ENCODE data around the gene KCNT2. TPM values are rescaled to one million over a fixed set of nuclear protein-coding genes. Genes with fewer than 3 reads are reported as not detected.
A peak's percentile ranks its signal among the peaks of the same experiment; 100 is the strongest.

Gene KCNT2
- total RNA-seq, 4 donors from 2014 or later: 0.18 to 3.3 (median 2.0) TPM

DNA sequence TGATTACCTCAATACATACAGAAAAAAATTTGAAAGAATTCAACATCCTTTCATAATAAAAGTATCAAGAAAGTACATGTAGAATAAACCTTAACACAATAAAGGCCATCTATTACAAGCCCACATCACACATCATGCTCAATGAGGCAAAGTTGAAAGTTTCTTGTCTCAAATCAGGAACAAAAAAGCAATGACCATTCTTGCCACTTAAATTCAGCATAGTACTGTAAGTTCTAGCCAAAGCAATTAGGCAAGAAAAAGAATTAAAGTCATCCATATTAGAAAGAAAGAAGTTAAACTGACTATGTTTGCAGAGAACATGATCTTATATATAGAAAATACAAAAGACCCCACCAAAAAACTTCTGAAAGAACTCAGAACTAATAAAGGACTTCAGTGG, 44.5 kb downstream of the KCNT2 start:
- H3K27me3 ChIP-seq: no peaks in the 10 kb centered on the region
- no peaks in the 10 kb centered on the region for H3K9me3 ChIP-seq
- no peak for DNase-seq
- no peaks in the 10 kb centered on the region for H3K4me1 ChIP-seq
- no peaks in the 10 kb centered on the region for H3K36me3 ChIP-seq
- TF ChIP-seq, protein P1, sequence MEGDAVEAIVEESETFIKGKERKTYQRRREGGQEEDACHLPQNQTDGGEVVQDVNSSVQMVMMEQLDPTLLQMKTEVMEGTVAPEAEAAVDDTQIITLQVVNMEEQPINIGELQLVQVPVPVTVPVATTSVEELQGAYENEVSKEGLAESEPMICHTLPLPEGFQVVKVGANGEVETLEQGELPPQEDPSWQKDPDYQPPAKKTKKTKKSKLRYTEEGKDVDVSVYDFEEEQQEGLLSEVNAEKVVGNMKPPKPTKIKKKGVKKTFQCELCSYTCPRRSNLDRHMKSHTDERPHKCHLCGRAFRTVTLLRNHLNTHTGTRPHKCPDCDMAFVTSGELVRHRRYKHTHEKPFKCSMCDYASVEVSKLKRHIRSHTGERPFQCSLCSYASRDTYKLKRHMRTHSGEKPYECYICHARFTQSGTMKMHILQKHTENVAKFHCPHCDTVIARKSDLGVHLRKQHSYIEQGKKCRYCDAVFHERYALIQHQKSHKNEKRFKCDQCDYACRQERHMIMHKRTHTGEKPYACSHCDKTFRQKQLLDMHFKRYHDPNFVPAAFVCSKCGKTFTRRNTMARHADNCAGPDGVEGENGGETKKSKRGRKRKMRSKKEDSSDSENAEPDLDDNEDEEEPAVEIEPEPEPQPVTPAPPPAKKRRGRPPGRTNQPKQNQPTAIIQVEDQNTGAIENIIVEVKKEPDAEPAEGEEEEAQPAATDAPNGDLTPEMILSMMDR (IDR thresholded peaks at IDR 0.05): no peak
- no peak for TF ChIP-seq POLR2A (IDR thresholded peaks at IDR 0.05)
- H3K27ac ChIP-seq: no peak overlapping the region
- no peak overlapping the region for H3K4me3 ChIP-seq

- TF ChIP-seq, protein P1 (IDR thresholded peaks at IDR 0.05): no peak
- no peak for TF ChIP-seq POLR2A (IDR thresholded peaks at IDR 0.05)
- H3K4me3 ChIP-seq: no peak overlapping the region
- no peaks in the 10 kb centered on the region for H3K4me1 ChIP-seq
These were observed 48.9 kb downstream of the KCNT2 start for GRCh38 chr1:196559314-196559713.

GRCh38 chr1:196558411-196558810, 49.8 kb downstream of the KCNT2 start:
- TF ChIP-seq, protein P1 (IDR thresholded peaks at IDR 0.05): no peak
- no peak for TF ChIP-seq POLR2A (IDR thresholded peaks at IDR 0.05)
- H3K27me3 ChIP-seq: no peaks in the 10 kb centered on the region
- H3K4me3 ChIP-seq: peak overlapping the region in 1 of 4 donors; percentile 7
- no peaks in the 10 kb centered on the region for H3K36me3 ChIP-seq
- no peak for DNase-seq
- H3K4me1 ChIP-seq: no peaks in the 10 kb centered on the region
- H3K9me3 ChIP-seq: no peaks in the 10 kb centered on the region
- H3K27ac ChIP-seq: no peak overlapping the region

More at GRCh38 chr1:196559314-196559713, 48.9 kb downstream of the KCNT2 start:
- H3K9me3 ChIP-seq: no peaks in the 10 kb centered on the region
- no peaks in the 10 kb centered on the region for H3K27me3 ChIP-seq
- DNase-seq: no peak
- no peak overlapping the region for H3K27ac ChIP-seq
- H3K36me3 ChIP-seq: no peaks in the 10 kb centered on the region

DNA sequence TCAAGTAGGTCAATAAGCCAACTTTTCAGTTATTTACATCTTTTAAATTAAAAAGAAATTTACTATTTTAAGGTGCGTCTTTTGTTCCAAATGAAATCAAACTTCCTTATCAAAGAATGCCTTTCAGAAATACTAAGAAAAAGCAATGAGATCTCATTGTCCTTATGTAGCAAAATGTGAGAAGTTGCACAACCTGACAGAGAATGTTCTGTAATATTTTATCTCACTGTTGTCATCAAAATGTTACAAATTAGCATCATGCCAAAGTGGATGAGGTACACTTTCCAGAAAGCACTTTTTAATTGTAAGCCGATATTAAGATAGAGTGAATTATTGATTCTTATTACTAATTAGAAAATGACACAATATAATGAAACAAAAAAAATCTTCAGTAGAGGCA, 50.4 kb downstream of the KCNT2 start:
- no peak overlapping the region for H3K27ac ChIP-seq
- H3K36me3 ChIP-seq: no peaks in the 10 kb centered on the region
- no peaks in the 10 kb centered on the region for H3K9me3 ChIP-seq
- no peak overlapping the region for H3K4me3 ChIP-seq
- no peaks in the 10 kb centered on the region for H3K27me3 ChIP-seq
- TF ChIP-seq, protein P1 (IDR thresholded peaks at IDR 0.05): no peak
- TF ChIP-seq POLR2A (IDR thresholded peaks at IDR 0.05): no peak
- no peak for DNase-seq
- no peaks in the 10 kb centered on the region for H3K4me1 ChIP-seq

DNA sequence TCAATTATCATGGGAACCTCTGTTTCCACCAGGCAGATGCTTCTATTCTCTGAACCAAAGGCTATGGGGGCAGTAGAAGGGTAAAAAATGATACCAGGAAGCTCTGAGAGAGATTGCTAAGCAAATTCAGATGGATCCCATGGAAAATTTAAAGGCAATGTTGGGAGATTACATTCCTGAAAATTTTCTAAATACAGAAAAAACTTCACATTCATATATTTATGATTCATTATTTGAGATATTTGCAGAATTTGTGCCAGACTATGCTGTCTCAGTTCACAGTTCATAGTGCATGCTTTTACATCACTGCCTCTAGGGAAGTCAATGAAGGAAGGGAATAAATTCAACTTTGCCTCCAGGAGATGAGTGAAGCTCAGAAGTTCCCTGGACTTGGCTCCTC, 57.5 kb downstream of the KCNT2 start:
- H3K27ac ChIP-seq: no peak overlapping the region
- no peaks in the 10 kb centered on the region for H3K36me3 ChIP-seq
- H3K4me3 ChIP-seq: no peak overlapping the region
- no peaks in the 10 kb centered on the region for H3K9me3 ChIP-seq
- H3K4me1 ChIP-seq: no peaks in the 10 kb centered on the region
- no peak for DNase-seq
- TF ChIP-seq POLR2A (IDR thresholded peaks at IDR 0.05): no peak
- no peaks in the 10 kb centered on the region for H3K27me3 ChIP-seq

DNA sequence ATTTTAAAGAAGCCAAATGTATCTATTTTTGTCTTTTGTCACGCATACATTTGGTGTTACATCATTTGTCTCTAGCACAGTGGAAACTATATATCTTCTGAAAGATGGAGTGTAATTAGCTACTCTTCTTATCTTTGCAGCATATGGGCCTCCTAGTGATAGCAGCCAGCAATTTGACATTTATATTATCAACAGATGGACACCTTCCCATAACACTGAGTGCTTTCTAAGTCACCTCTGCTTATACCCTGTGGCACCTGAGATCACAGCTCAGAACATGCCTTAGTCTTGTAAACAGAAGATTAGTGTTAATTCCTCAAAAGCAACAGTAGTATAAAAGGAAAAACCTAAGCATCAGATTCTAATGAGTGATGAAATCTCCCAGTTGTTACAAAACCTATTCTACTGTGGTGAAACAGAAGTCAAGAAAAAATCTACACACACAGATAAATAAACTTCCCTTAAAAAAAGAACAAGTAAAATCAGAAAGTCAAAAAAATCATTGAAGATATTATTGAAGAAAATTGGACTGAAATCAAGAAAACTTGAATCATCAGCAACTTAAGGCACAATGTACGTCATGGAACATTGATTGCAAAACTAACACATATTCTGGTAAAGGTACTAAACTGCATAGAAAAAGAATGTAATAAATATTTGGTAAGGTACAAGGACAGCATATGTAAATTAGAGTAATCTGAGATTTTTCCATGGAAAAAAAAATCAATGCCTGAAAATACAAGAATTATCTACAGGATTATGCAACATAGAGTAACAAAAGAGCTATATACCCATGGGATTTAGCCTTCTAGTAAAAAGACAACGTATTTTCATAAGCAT, 61.7 kb downstream of the KCNT2 start:
- DNase-seq: no peak
- no peaks in the 10 kb centered on the region for H3K36me3 ChIP-seq
- H3K27me3 ChIP-seq: no peaks in the 10 kb centered on the region
- H3K9me3 ChIP-seq: no peaks in the 10 kb centered on the region
- no peak overlapping the region for H3K27ac ChIP-seq
- no peak for TF ChIP-seq POLR2A (IDR thresholded peaks at IDR 0.05)
- TF ChIP-seq, protein P1 (IDR thresholded peaks at IDR 0.05): no peak
- no peak overlapping the region for H3K4me3 ChIP-seq
- H3K4me1 ChIP-seq: no peaks in the 10 kb centered on the region

Measured in Peyer's patch (tissue), 4 donors.